Measurements from ENCODE around the gene CDK17. TPM values are rescaled to one million over a fixed set of nuclear protein-coding genes. Genes with fewer than 3 reads are reported as not detected.

CDK17 gene
- total and polyA plus RNA-seq, 12 donors = 8.5 to 32.4 (median 21.0) TPM

GRCh38 chr12:96248136-96248931, 151.9 kb downstream of the CDK17 start:
- peaks cover 0 to 82% (median 19%) of the 10 kb centered on the region in 9 donors for H3K36me3 ChIP-seq
- TF ChIP-seq CTCF (IDR thresholded peaks at IDR 0.05) = no peak
- intact Hi-C loops (cut with DNase I) = loop anchor here in 1 of 10 donors (10.0 kb wide), 1 partner anchor 146 kb away; no protein-coding TSS in a partner anchor
- no peaks in the 10 kb centered on the region for H3K9me3 ChIP-seq
- H3K27me3 ChIP-seq = no peaks in the 10 kb centered on the region
- WGBS, 2 donors = 50 to 57% methylated on average over 17 of the region's 17 CpGs
- H3K4me1 ChIP-seq = peaks cover 17 to 68% (median 28%) of the 10 kb centered on the region in 9 donors
- ATAC-seq (peak in 6 of 8 donors; percentile 28 to 55 (median 39)), DNase-seq (no peak)
- H3K27ac ChIP-seq = peak overlapping the region in 6 of 10 donors; percentile 44 to 79 (median 70)
- H3K4me3 ChIP-seq = no peak overlapping the region

DNA sequence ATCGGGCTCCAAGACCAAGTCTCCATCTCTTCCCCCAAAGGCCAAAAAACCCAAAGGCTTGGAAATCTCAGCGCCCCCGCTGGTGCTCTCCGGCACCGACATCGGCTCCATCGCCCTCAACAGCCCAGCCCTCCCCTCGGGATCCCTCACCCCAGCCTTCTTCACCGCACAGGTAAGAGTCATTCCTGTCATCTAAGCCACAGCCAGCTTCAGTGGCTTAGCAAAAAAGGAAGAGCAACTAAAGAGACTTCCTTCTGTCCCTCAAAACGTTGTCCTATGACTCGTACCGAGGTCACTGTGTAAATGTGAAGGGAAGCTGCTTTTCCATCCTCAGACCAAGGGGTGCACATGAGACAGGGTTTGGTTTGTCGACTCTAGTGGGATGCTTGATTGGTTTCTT, 152.7 kb downstream of the CDK17 start:
- H3K27ac ChIP-seq = peak overlapping the region in 2 of 10 donors; percentile 2 to 74
- 86 to 87% methylated on average over 13 of the region's 13 CpGs for WGBS, 2 donors
- DNase-seq = no peak
- H3K27me3 ChIP-seq = no peaks in the 10 kb centered on the region
- H3K4me1 ChIP-seq = peaks cover 20 to 68% (median 32%) of the 10 kb centered on the region in 9 donors
- H3K4me3 ChIP-seq = no peak overlapping the region
- ATAC-seq = no peak
- no peaks in the 10 kb centered on the region for H3K9me3 ChIP-seq
- no peak for TF ChIP-seq CTCF (IDR thresholded peaks at IDR 0.05)
- H3K36me3 ChIP-seq = peaks cover 0 to 75% (median 15%) of the 10 kb centered on the region in 9 donors
- intact Hi-C loops (cut with DNase I) = loop anchor here in 1 of 10 donors (10.0 kb wide), 1 partner anchor 147 kb away; no protein-coding TSS in a partner anchor

GRCh38 chr12:96246926-96247505, 153.2 kb downstream of the CDK17 start:
- WGBS, 2 donors = 93 to 94% methylated on average over 36 of the region's 36 CpGs
- ATAC-seq (no peak), DNase-seq (no peak)
- Histone ChIP-seq H3K36me3 (peaks cover 0 to 69% (median 12%) of the 10 kb centered on the region in 9 donors), H3K4me1 (peaks cover 20 to 69% (median 38%) of the 10 kb centered on the region in 9 donors), H3K27me3 (no peaks in the 10 kb centered on the region), H3K27ac (peak overlapping the region in 1 of 10 donors; percentile 2), H3K9me3 (no peaks in the 10 kb centered on the region), H3K4me3 (no peak overlapping the region)
- intact Hi-C loops (cut with DNase I) = loop anchor here in 1 of 10 donors (10.0 kb wide), 1 partner anchor 148 kb away; no protein-coding TSS in a partner anchor
- no peak for TF ChIP-seq CTCF (IDR thresholded peaks at IDR 0.05)

DNA sequence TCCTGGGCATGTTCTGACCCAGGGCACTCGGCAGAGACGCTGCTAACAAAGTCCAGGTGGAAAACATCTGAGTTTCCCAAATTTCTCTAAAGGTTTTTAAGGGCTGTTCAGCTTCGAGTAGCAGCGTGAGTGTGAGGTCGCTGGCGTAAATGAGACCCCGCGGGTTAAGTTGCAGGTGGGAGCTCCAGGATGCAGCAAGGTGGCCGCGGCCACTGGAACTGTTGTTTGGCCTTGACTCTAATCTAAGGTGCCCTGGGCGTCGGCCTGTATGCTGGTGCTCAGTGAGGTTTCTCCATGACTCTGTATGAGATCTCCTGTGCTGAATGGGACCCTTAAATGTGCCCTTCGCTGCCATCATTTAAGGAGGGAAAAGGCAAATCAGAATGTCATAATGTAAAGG, 155.4 kb downstream of the CDK17 start:
- WGBS, 2 donors = 79 to 86% methylated on average over 13 of the region's 13 CpGs
- Histone ChIP-seq H3K9me3 (no peaks in the 10 kb centered on the region), H3K36me3 (peaks cover 0 to 49% (median 7%) of the 10 kb centered on the region in 9 donors), H3K4me3 (no peak overlapping the region), H3K27ac (peak overlapping the region in 3 of 10 donors; percentile 4 to 79 (median 7)), H3K27me3 (no peaks in the 10 kb centered on the region), H3K4me1 (peaks cover 28 to 83% (median 54%) of the 10 kb centered on the region in 9 donors)
- DNase-seq (no peak), ATAC-seq (no peak)
- intact Hi-C loops (cut with DNase I) = loop anchor here in 1 of 10 donors (10.0 kb wide), 1 partner anchor 150 kb away; no protein-coding TSS in a partner anchor
- TF ChIP-seq CTCF (IDR thresholded peaks at IDR 0.05) = no peak

Measured in heart right ventricle (tissue), 16 donors.